B cell (primary cell): ENCODE measurements around the gene CD276. TPM values are rescaled to one million over a fixed set of nuclear protein-coding genes. Genes with fewer than 3 reads are reported as not detected.
A peak's percentile ranks its signal among the peaks of the same experiment; 100 is the strongest.

Source experiments
- ATAC-seq: fragments of 200-7000 bp; cut with Tn5 transposase; one replicate; pipeline ENCODE4 v1.10.0; 2021; ENCODE audit warnings: low read depth, mild to moderate bottlenecking, moderate number of reproducible peaks, moderate library complexity
- CTCF ChIA-PET: fragments of 350-600 bp; sonication (Branson Sonifier 250); formaldehyde crosslinking; loops from one replicate; lab custom pipeline; 2021; ENCODE audit warnings: antibody characterized with exemption, inconsistent platforms; lab: Charles Lee
- POLR2A ChIA-PET: fragments of 350-600 bp; sonication (Branson Sonifier 250); formaldehyde crosslinking; loops from one replicate; lab custom pipeline; 2021; ENCODE audit warnings: antibody characterized with exemption; lab: Charles Lee
- DNase-seq: peaks from one replicate; pipeline ENCODE4 v3.0.0; 2013
- H2AFZ ChIP-seq: 2 replicates; pipeline ENCODE4 v1.6.1; 2012; ENCODE audit warnings: mild to moderate bottlenecking, low read depth, low read length; ENCODE audit not compliant: insufficient read depth, poor library complexity, severe bottlenecking
- H3K27ac ChIP-seq, 2 donors: 1 replicate in 1 of 2; 2 replicates in 1 of 2; pipeline ENCODE4 v1.5.1; 2012 to 2013; ENCODE audit warnings: low read length in 2 of 2, mild to moderate bottlenecking in 2 of 2, moderate library complexity in 1 of 2
- H3K27me3 ChIP-seq, 4 experiments: fragments of 200-600 bp in 1 of 4; sonication (generic) in 1 of 4; replicated peaks in 1 of 4; 1 replicate in 2 of 4; 2 replicates in 2 of 4; pipeline versions ENCODE4 v1.6.1 to v1.7.0; 2013 to 2016; ENCODE audit warnings: low read length in 3 of 4, mild to moderate bottlenecking in 2 of 4, mixed read lengths in 1 of 4, moderate library complexity in 1 of 4; ENCODE audit not compliant: insufficient read depth in 4 of 4, control insufficient read depth in 3 of 4; ENCODE audit errors: control extremely low read depth in 1 of 4
- H3K36me3 ChIP-seq, 2 experiments: replicated peaks in 1 of 2; 1 replicate in 1 of 2; 2 replicates in 1 of 2; pipeline versions ENCODE4 v1.6.1 to v1.7.1; 2013; ENCODE audit warnings: low read length in 1 of 2; ENCODE audit not compliant: insufficient read depth in 2 of 2, control insufficient read depth in 1 of 2; ENCODE audit errors: control extremely low read depth in 1 of 2, extremely low read depth in 1 of 2
- H3K4me1 ChIP-seq, 2 donors: fragments of 200-600 bp in 1 of 2; sonication (generic) in 1 of 2; 1 replicate in 1 of 2; 2 replicates in 1 of 2; pipeline versions ENCODE4 v1.5.1 to v1.6.1; 2013 to 2017; ENCODE audit warnings: low read length in 2 of 2; ENCODE audit not compliant: control insufficient read depth in 2 of 2, insufficient read depth in 2 of 2
- H3K4me2 ChIP-seq: replicated peaks from 2 replicates; pipeline ENCODE3; 2012; ENCODE audit warnings: mild to moderate bottlenecking, low read depth, low read length; ENCODE audit not compliant: poor library complexity, severe bottlenecking
- H3K4me3 ChIP-seq, 5 experiments: fragments of 200-600 bp in 1 of 5; sonication (generic) in 1 of 5; 1 replicate in 3 of 5; 2 replicates in 2 of 5; pipeline versions ENCODE4 v1.5.1 to v1.7.0; 2011 to 2016; ENCODE audit warnings: low read length in 4 of 5, mild to moderate bottlenecking in 4 of 5, low read depth in 2 of 5, control low read depth in 1 of 5, moderate library complexity in 1 of 5; ENCODE audit not compliant: insufficient read depth in 1 of 5; ENCODE audit errors: control extremely low read depth in 1 of 5, extremely low read depth in 1 of 5
- H3K79me2 ChIP-seq: fragments of 200-600 bp; sonication (generic); one replicate; pipeline ENCODE4 v1.6.0; 2016; ENCODE audit warnings: low read length; ENCODE audit not compliant: control insufficient read depth, insufficient read depth
- H3K9ac ChIP-seq: fragments of 200-600 bp; sonication (generic); 2 replicates; pipeline ENCODE4 v1.6.1; 2017; ENCODE audit warnings: mild to moderate bottlenecking, low read length, moderate library complexity
- H3K9me3 ChIP-seq, 3 donors: one replicate each; pipeline versions ENCODE4 v1.6.1 to v1.7.1; 2013; ENCODE audit warnings: low read length in 2 of 3; ENCODE audit not compliant: control insufficient read depth in 2 of 3, insufficient read depth in 1 of 3; ENCODE audit errors: control extremely low read depth in 1 of 3
- H4K20me1 ChIP-seq: 2 replicates; pipeline ENCODE4 v1.6.0; 2012; ENCODE audit warnings: mild to moderate bottlenecking, low read length; ENCODE audit not compliant: insufficient read depth, control insufficient read depth, poor library complexity, severe bottlenecking
- H3K27ac Mint-ChIP-seq: one replicate; pipeline ENCODE4 v1.8.0; 2021; ENCODE audit warnings: mixed read lengths
- H3K27me3 Mint-ChIP-seq: one replicate; pipeline ENCODE4 v1.8.0; 2021; ENCODE audit warnings: mixed read lengths
- H3K4me1 Mint-ChIP-seq: one replicate; pipeline ENCODE4 v1.8.0; 2021; ENCODE audit warnings: mixed read lengths
- H3K4me3 Mint-ChIP-seq: one replicate; pipeline ENCODE4 v1.8.0; 2021; ENCODE audit warnings: mixed read lengths
- H3K9me3 Mint-ChIP-seq: one replicate; pipeline ENCODE4 v1.8.0; 2022; ENCODE audit warnings: mixed read lengths; ENCODE audit not compliant: insufficient read depth
- CTCF ChIP-seq: fragments of 200-600 bp; IDR thresholded peaks from one replicate; pipeline ENCODE4 v1.8.0; 2022; ENCODE audit warnings: antibody characterized with exemption, mild to moderate bottlenecking
- EZH2 ChIP-seq: IDR thresholded peaks from 2 replicates; pipeline ENCODE4 v1.6.1; 2012; ENCODE audit warnings: borderline replicate concordance, low read depth, mild to moderate bottlenecking, moderate library complexity, low read length; ENCODE audit not compliant: insufficient read depth, poor library complexity, severe bottlenecking
- WGBS: methylation state at CpG from one replicate; pipeline ENCODE4 v1.1.5; 2013; ENCODE audit warnings: missing lambda C conversion rate; ENCODE audit not compliant: insufficient coverage; 5-methylcytosine and 5-hydroxymethylcytosine counted together
- intact Hi-C: fragments of 100-400 bp; cut with micrococcal nuclease; formaldehyde crosslinking; loops from one replicate; pipeline ENCODE4 v1.10.0; 2022
- polyA plus RNA-seq: library from polyadenylated mRNA; depleted of rRNA; stranded (reverse); fragments of >200 nt; gene quantifications from 2 replicates; pipeline ENCODE4 v1.2.3, GENCODE V29; 2012
- total RNA-seq, 2 donors: library from RNA; stranded (reverse); fragments of 120-200 nt in 1 of 2; gene quantifications; 1 replicate in 1 of 2; 2 replicates in 1 of 2; pipeline versions ENCODE4 v1.2.3 to v1.2.4, GENCODE V29; 2013 to 2022

CD276 gene
- total and polyA plus RNA-seq, 2 donors (not counting 1 experiment from before 2014, with no cell fraction given): not detected

- H3K4me1 Mint-ChIP-seq: peaks cover 8% of the 10 kb centered on the region
- ATAC-seq (no peak), DNase-seq (no peak)
- CTCF ChIA-PET: interaction anchor here (0.6 to 1.0 kb wide), 3 partner anchors 17 to 569 kb away, joined by 3 to 4 read pairs (median 3); no protein-coding TSS in a partner anchor
- no peaks in the 10 kb centered on the region for H3K9me3 Mint-ChIP-seq
- no peak overlapping the region for H3K4me2 ChIP-seq
- H3K27ac Mint-ChIP-seq: no peak overlapping the region
- H3K4me3 ChIP-seq: no peak overlapping the region
- 60% methylated on average over 1 of the region's 7 CpGs for WGBS
- H3K4me1 ChIP-seq: peaks cover 9 to 12% of the 10 kb centered on the region in 2 donors
- H3K4me3 Mint-ChIP-seq: peak overlapping the region; percentile 61
- H3K9ac ChIP-seq: no peak overlapping the region
- peaks cover 65% of the 10 kb centered on the region for H3K27me3 Mint-ChIP-seq
- POLR2A ChIA-PET: no interaction called here
- H3K9me3 ChIP-seq: no peaks in the 10 kb centered on the region
- H2AFZ ChIP-seq: no peak overlapping the region
- no peaks in the 10 kb centered on the region for H3K36me3 ChIP-seq
- intact Hi-C loops: no loop called here
- no peak overlapping the region for H3K27ac ChIP-seq
- H4K20me1 ChIP-seq: no peaks in the 10 kb centered on the region
- H3K79me2 ChIP-seq: no peaks in the 10 kb centered on the region
- no peak for TF ChIP-seq EZH2
- TF ChIP-seq CTCF: no peak
- H3K27me3 ChIP-seq: peaks cover 0 to 49% (median 25%) of the 10 kb centered on the region in 4 experiments
These were observed 866 bp upstream of the CD276 start for GRCh38 chr15:73683257-73683776.
